Measurements from ENCODE around the gene POLR1C. TPM values are rescaled to one million over a fixed set of nuclear protein-coding genes. Genes with fewer than 3 reads are reported as not detected.

POLR1C gene
- total and polyA plus RNA-seq, 10 of the 15 experiments (the other 5 are each of a cell fraction or from before 2014, with no cell fraction given), result 40.0 to 180 (median 66.2) TPM

DNA sequence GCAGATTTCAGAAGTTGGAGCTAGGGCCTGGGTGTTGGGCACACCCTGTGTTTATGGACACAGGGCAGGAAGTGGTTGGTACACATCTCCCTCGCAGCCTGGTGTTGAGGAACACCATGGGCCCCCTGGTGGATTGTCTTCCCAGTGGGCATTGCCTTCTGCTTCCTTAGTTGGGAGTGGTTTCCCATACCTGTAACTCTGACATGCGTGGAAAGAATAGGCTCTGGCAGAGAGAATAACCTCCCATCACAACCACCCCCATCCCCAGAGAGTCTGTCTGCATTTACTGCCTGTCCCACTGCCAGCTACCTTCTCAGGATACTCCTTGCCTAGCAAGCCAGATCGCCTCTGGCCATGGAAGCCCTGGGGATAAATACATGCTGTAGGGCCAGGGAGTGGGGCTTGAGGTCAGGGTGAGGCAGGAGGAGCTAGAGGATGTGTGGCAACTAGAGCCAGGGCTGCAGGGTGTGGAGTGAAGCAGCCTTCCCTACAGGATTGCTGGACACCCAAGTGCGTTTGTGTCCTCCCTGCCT lies 21.4 kb upstream of the POLR1C start:
- Histone ChIP-seq H3K9me3 (replicated peaks; ENCODE audit: control insufficient read depth, insufficient read depth, low read length) (no peaks in the 10 kb centered on the region), H3K9ac (ENCODE audit: control insufficient read depth, insufficient read depth, low read length) (no peak overlapping the region), H3K4me2 (ENCODE audit: control insufficient read depth, insufficient read depth) (no peak overlapping the region), H3K4me1 (ENCODE audit: control insufficient read depth, insufficient read depth, low read length) (no peaks in the 10 kb centered on the region), H3K4me3 (no peak overlapping the region), H3K79me2 (ENCODE audit: control insufficient read depth, insufficient read depth, low read length) (no peaks in the 10 kb centered on the region), H2AFZ (ENCODE audit: control insufficient read depth, low read depth, low read length) (no peak overlapping the region), H3K27ac (ENCODE audit: control insufficient read depth, insufficient read depth) (no peak overlapping the region), H3K36me3 (ENCODE audit: control insufficient read depth in 2 of 2, insufficient read depth in 2 of 2, low read length in 1 of 2) (peaks cover 7 to 8% of the 10 kb centered on the region in 2 experiments; a peak in 3 of 4 replicates), H3K27me3 (replicated peaks in 1 of 2; ENCODE audit: control insufficient read depth in 2 of 2, insufficient read depth in 2 of 2, low read length in 1 of 2) (no peaks in the 10 kb centered on the region), H4K20me1 (ENCODE audit: control insufficient read depth, insufficient read depth) (no peaks in the 10 kb centered on the region; the same call in 1 of the 2 replicates)
- TF ChIP-seq HDAC6 (IDR thresholded peaks at IDR 0.05; ENCODE audit: unreplicated experiment), result no peak
- no peak for TF ChIP-seq ZNF274 (IDR thresholded peaks at IDR 0.05; ENCODE audit: insufficient read depth, insufficient read length)
- TF ChIP-seq, protein P1, sequence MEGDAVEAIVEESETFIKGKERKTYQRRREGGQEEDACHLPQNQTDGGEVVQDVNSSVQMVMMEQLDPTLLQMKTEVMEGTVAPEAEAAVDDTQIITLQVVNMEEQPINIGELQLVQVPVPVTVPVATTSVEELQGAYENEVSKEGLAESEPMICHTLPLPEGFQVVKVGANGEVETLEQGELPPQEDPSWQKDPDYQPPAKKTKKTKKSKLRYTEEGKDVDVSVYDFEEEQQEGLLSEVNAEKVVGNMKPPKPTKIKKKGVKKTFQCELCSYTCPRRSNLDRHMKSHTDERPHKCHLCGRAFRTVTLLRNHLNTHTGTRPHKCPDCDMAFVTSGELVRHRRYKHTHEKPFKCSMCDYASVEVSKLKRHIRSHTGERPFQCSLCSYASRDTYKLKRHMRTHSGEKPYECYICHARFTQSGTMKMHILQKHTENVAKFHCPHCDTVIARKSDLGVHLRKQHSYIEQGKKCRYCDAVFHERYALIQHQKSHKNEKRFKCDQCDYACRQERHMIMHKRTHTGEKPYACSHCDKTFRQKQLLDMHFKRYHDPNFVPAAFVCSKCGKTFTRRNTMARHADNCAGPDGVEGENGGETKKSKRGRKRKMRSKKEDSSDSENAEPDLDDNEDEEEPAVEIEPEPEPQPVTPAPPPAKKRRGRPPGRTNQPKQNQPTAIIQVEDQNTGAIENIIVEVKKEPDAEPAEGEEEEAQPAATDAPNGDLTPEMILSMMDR (IDR thresholded peaks at IDR 0.05 in 2 of 3, conservative IDR thresholded peaks at IDR 0.05 in 1 of 3; ENCODE audit: control insufficient read depth in 2 of 3, extremely low read depth in 1 of 3, insufficient read depth in 1 of 3, low read depth in 3 of 3, low read length in 3 of 3), result peak in 2 of 3 experiments; percentile 14 to 22; a peak in 2 of 6 replicates
- in situ Hi-C loops (cut with MboI) (no loop called here), intact Hi-C loops (cut with micrococcal nuclease; ENCODE audit: unreplicated experiment) (no loop called here)
- ChIA-PET SMC1A (ENCODE audit: uncharacterized antibody, unreplicated experiment) (interaction anchor here (1.0 to 1.3 kb wide), 2 partner anchors 10 to 37 kb away, joined by 4 to 5 read pairs; no protein-coding TSS in a partner anchor), POLR2A (interaction anchor here (0.5 to 0.6 kb wide), 2 partner anchors 37 to 53 kb away, joined by 3 read pairs; no protein-coding TSS in a partner anchor), CTCF (interaction anchor here (1.0 to 7.6 kb wide), 4 partner anchors 12 to 109 kb away, joined by 3 to 70 read pairs (median 4); partner anchors contain the start of gene LRRC73), RAD21 (ENCODE audit: unreplicated experiment) (interaction anchor here (1.1 to 1.7 kb wide), 2 partner anchors 10 to 12 kb away, joined by 4 to 8 read pairs; no protein-coding TSS in a partner anchor)
- BruUV-seq (replicated peaks), result no TSS peak
- WGBS (ENCODE audit: insufficient coverage, insufficient replicate concordance, low lambda C conversion rate, missing lambda C conversion rate), result 54% methylated on average over 4 of the region's 4 CpGs
- DNase-seq (ENCODE audit: low read depth, low spot score) (no peak), ATAC-seq (no peak), FAIRE-seq (no peak)

All from GM12878 (cell line).